ENCODE results near the gene ASCL2. TPM values are rescaled to one million over a fixed set of nuclear protein-coding genes. Genes with fewer than 3 reads are reported as not detected.

The ASCL2 gene
- total RNA-seq, 1 donor = not detected

GRCh38 chr11:2316169-2316962, 46.0 kb upstream of the ASCL2 start:
- no peak overlapping the region for H3K4me3 ChIP-seq (ENCODE audit: low read depth, low read length)
- TF ChIP-seq CTCF (IDR thresholded peaks at IDR 0.05; ENCODE audit: insufficient read depth, low read depth, low read length) = no peak

DNA sequence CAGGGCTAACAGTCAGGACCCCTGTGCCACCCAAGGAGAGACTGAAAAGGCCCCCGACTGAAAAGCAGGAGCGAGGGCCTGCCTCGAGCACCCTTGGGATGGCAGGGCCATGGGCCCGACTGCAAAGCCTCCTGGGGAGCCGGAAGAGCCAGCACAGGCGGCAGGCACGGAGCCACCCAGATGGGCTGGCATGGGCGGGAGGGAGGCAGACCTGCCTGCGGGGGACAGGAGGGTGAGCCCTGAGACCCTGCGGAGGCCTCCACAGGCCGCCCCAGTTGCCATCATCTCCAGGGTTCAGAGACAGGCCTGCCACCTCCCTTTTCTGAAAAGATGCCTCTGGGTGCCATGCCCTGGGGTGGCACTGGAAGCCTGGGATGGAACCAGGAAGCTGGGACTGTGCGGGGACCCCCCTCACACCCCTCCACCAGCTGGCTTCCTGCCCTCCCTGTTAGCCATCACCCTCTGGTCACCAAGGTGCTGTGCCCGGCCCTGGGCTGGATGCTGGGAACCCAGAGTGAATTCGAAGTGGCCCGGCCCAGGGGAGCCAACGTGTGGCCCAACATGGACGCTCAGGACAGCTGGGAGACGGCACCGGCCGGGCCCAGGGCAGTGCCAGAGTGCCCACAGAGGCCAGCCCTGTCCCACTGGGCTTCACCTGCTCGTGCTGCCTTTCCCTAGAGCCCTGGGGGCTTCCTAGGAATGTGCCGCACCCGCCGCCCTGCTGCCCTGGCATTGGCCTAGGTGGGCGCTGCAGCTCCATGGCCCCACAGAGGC, 45.2 kb upstream of the ASCL2 start:
- TF ChIP-seq CTCF (IDR thresholded peaks at IDR 0.05; ENCODE audit: insufficient read depth, low read depth, low read length) = no peak
- no peak for DNase-seq (ENCODE audit: low read depth)
- H3K4me3 ChIP-seq (ENCODE audit: low read depth, low read length) = no peak overlapping the region

More at GRCh38 chr11:2316169-2316962, 46.0 kb upstream of the ASCL2 start:
- no peak for DNase-seq (ENCODE audit: low read depth)

GRCh38 chr11:2314525-2315394, 44.4 kb upstream of the ASCL2 start:
- no peak overlapping the region for H3K4me3 ChIP-seq (ENCODE audit: low read depth, low read length)
- TF ChIP-seq CTCF (IDR thresholded peaks at IDR 0.05; ENCODE audit: insufficient read depth, low read depth, low read length) = no peak
- peak; percentile 87 for DNase-seq (ENCODE audit: low read depth)

- no peak for TF ChIP-seq CTCF (IDR thresholded peaks at IDR 0.05; ENCODE audit: insufficient read depth, low read depth, low read length)
- no peak overlapping the region for H3K4me3 ChIP-seq (ENCODE audit: low read depth, low read length)
- no peak for DNase-seq (ENCODE audit: low read depth)
Measured at GRCh38 chr11:2314136-2314524, 43.7 kb upstream of the ASCL2 start.

GRCh38 chr11:2313051-2313951, 42.9 kb upstream of the ASCL2 start:
- no peak for DNase-seq (ENCODE audit: low read depth)
- TF ChIP-seq CTCF (IDR thresholded peaks at IDR 0.05; ENCODE audit: insufficient read depth, low read depth, low read length) = no peak
- no peak overlapping the region for H3K4me3 ChIP-seq (ENCODE audit: low read depth, low read length)
